K562 (cell line): Measurements from ENCODE around the gene SRPK2. TPM values are rescaled to one million over a fixed set of nuclear protein-coding genes. Genes with fewer than 3 reads are reported as not detected.

Experiments
- ATAC-seq: fragments of 200-7000 bp; cut with Tn5 transposase; 3 replicates; pipeline ENCODE4 v1.9.1; 2020; ENCODE audit warnings: moderate library complexity
- BruUV-seq: library from RNA; stranded (reverse); fragments of 400-500 nt; replicated peaks from 2 replicates; lab custom pipeline; 2021; lab: Mats Ljungman, UMichigan
- CTCF ChIA-PET: fragments of 300-600 bp; formaldehyde crosslinking; extraction: SDS; loops from one replicate; lab custom pipeline; 2021; ENCODE audit warnings: low intra/inter-chr PET ratio; lab: Yijun Ruan, JAX
- POLR2A ChIA-PET: fragments of 300-600, 350-650 bp; sonication (Branson Sonifier 250); formaldehyde crosslinking; extraction: SDS; loops from one replicate; lab custom pipeline; 2021; ENCODE audit warnings: antibody characterized with exemption, inconsistent platforms; lab: Yijun Ruan, JAX
- DNase-seq, 4 experiments: peaks; one replicate each; pipeline versions ENCODE4 v3.0.0 to v3.0.0-alpha.2; 2011 to 2018; ENCODE audit warnings: low spot score in 3 of 4, mixed read lengths in 3 of 4; ENCODE audit errors: extremely low read depth in 1 of 4
- FAIRE-seq: peaks from 2 replicates; lab custom pipeline; 2011; peaks lifted over from hg19 to GRCh38; lab: Jason Lieb, UNC
- H2AFZ ChIP-seq: 2 replicates; pipeline ENCODE4 v1.6.0; 2011; ENCODE audit warnings: low read depth, low read length, control low read depth, inconsistent platforms
- H3K27ac ChIP-seq: fragments of 200-600 bp; 3 replicates; pipeline ENCODE4 v1.8.0; 2011; ENCODE audit warnings: low read depth, mild to moderate bottlenecking, control low read depth, inconsistent platforms, low read length, moderate library complexity, mixed read lengths; ENCODE audit errors: extremely low read depth
- H3K27me3 ChIP-seq, 2 experiments: fragments of 300-600 bp in 1 of 2; 2 replicates in 1 of 2; 3 replicates in 1 of 2; pipeline versions ENCODE4 v1.6.0 to v1.8.0; 2011; ENCODE audit warnings: inconsistent platforms in 2 of 2, low read length in 2 of 2, mild to moderate bottlenecking in 1 of 2, mixed read lengths in 1 of 2, moderate library complexity in 1 of 2; ENCODE audit not compliant: control insufficient read depth in 2 of 2, insufficient read depth in 2 of 2
- H3K36me3 ChIP-seq: fragments of 300-600 bp; 3 replicates; pipeline ENCODE4 v1.8.0; 2011; ENCODE audit warnings: mild to moderate bottlenecking, low read length, inconsistent platforms; ENCODE audit not compliant: control insufficient read depth, insufficient read depth
- H3K4me1 ChIP-seq, 2 experiments: fragments of 200-600 bp in 1 of 2; replicated peaks in 1 of 2; 2 replicates in 1 of 2; 3 replicates in 1 of 2; pipeline versions ENCODE4 v1.5.1 to v1.8.0; 2011; ENCODE audit warnings: inconsistent platforms in 2 of 2, low read length in 2 of 2, mild to moderate bottlenecking in 1 of 2, mixed read lengths in 1 of 2, moderate library complexity in 1 of 2; ENCODE audit not compliant: control insufficient read depth in 2 of 2, insufficient read depth in 2 of 2
- H3K4me2 ChIP-seq: 2 replicates; pipeline ENCODE4 v1.6.1; 2011; ENCODE audit warnings: low read length, control low read depth, inconsistent platforms, mixed read lengths; ENCODE audit not compliant: insufficient read depth
- H3K4me3 ChIP-seq: fragments of 200-600 bp; sonication (generic), shearing (Covaris generic); 2 replicates; pipeline ENCODE4 v1.5.1; 2016; ENCODE audit warnings: control low read depth, inconsistent platforms
- H3K79me2 ChIP-seq: fragments of 200-600 bp; 3 replicates; pipeline ENCODE4 v1.8.0; 2011; ENCODE audit warnings: low read length, inconsistent platforms; ENCODE audit not compliant: control insufficient read depth, insufficient read depth
- H3K9ac ChIP-seq, 2 experiments: 2 replicates each; pipeline versions ENCODE4 v1.6.0 to v1.6.1; 2011; ENCODE audit warnings: low read depth in 2 of 2, low read length in 2 of 2, control low read depth in 1 of 2, inconsistent platforms in 1 of 2, mild to moderate bottlenecking in 1 of 2, mixed read lengths in 1 of 2; ENCODE audit not compliant: insufficient read depth in 1 of 2
- H3K9me1 ChIP-seq: one replicate; pipeline ENCODE4 v1.6.0; 2011; ENCODE audit warnings: inconsistent platforms, mild to moderate bottlenecking, low read length, moderate library complexity; ENCODE audit not compliant: control insufficient read depth, insufficient read depth
- H3K9me3 ChIP-seq: replicated peaks from 2 replicates; pipeline ENCODE4 v1.5.1; 2011; ENCODE audit warnings: low read depth, low read length, inconsistent platforms; ENCODE audit not compliant: control insufficient read depth, insufficient read depth
- H4K20me1 ChIP-seq: replicated peaks from 2 replicates; pipeline ENCODE4 v1.6.1; 2011; ENCODE audit warnings: low read length, inconsistent platforms, mixed read lengths; ENCODE audit not compliant: control insufficient read depth, insufficient read depth
- HOMEZ ChIP-seq: fragments of 250-450 bp; sonication (Bioruptor Pico); IDR thresholded peaks from 2 replicates; pipeline ENCODE4 v1.4.0; 2020; ENCODE audit warnings: mild to moderate bottlenecking, moderate library complexity
- KLF16 ChIP-seq: IDR thresholded peaks from 2 replicates; pipeline ENCODE4 v1.6.1; 2016; ENCODE audit warnings: antibody characterized with exemption
- POLR2A ChIP-seq: fragments of 450-650 bp; conservative IDR thresholded peaks from 2 replicates; pipeline ENCODE4 v1.6.1; 2016
- POLR3A ChIP-seq: IDR thresholded peaks from 2 replicates; pipeline ENCODE4 v1.6.1; 2011; ENCODE audit warnings: borderline replicate concordance, mild to moderate bottlenecking, moderate library complexity; ENCODE audit not compliant: insufficient read length, insufficient read depth; ENCODE audit errors: extremely low read depth
- SNIP1 ChIP-seq: fragments of 450-650 bp; IDR thresholded peaks from 2 replicates; pipeline ENCODE4 v1.7.1; 2017; ENCODE audit warnings: low read depth, mild to moderate bottlenecking
- XRCC4 ChIP-seq: IDR thresholded peaks from one replicate; pipeline ENCODE4 v1.6.1; 2011; ENCODE audit not compliant: insufficient read depth, insufficient read length; ENCODE audit errors: extremely low read depth
- ZNF311 ChIP-seq: fragments of 250-450 bp; sonication (Bioruptor Pico); IDR thresholded peaks from 2 replicates; pipeline ENCODE4 v1.4.0; 2020; ENCODE audit warnings: mild to moderate bottlenecking, moderate library complexity
- ZNF644 ChIP-seq: fragments of 200-800 bp; sonication (Bioruptor generic); IDR thresholded peaks from 2 replicates; pipeline ENCODE4 v1.6.1; 2016; ENCODE audit warnings: low read depth, missing genetic modification characterization, missing compliant biosample characterization
- WGBS: fragments of 100-300 bp; shearing (Covaris generic); methylation state at CpG from one replicate; pipeline ENCODE4 v1.1.6; 2016; ENCODE audit warnings: low coverage, mixed read lengths; ENCODE audit not compliant: insufficient coverage; ENCODE audit errors: missing lambda C conversion rate; 5-methylcytosine and 5-hydroxymethylcytosine counted together
- in situ Hi-C: fragments of 300-500 bp; cut with MboI; formaldehyde crosslinking; loops from 4 replicates; pipeline ENCODE4 v1.15.0; 2018; ENCODE audit warnings: inconsistent platforms, mixed read lengths
- intact Hi-C: fragments of 100-400 bp; cut with micrococcal nuclease; formaldehyde crosslinking; loops from 2 replicates; pipeline ENCODE4 v1.14.2; 2022
- polyA plus RNA-seq, 8 experiments: library from polyadenylated mRNA; depleted of rRNA in 4 of 8; stranded (reverse) in 5 of 8; unstranded in 3 of 8; fragments of >200 nt; fragmentation: Nextera tagmentation in 2 of 8; fragmentation: Illumina TruSeq in 1 of 8; extraction: Ambion mirVana in 2 of 8; extraction: Trizol in 1 of 8; gene quantifications; 2 replicates each; pipeline versions ENCODE4 v1.2.1 to v1.2.3, GENCODE V29; 2011 to 2014; ENCODE audit warnings: inconsistent platforms in 1 of 8, missing spikeins in 1 of 8
- total RNA-seq, 7 experiments: library from RNA; depleted of rRNA in 6 of 7; stranded (reverse); fragments of >200 nt in 6 of 7; fragmentation: Illumina TruSeq in 2 of 7; extraction: Trizol in 2 of 7; gene quantifications; 2 replicates each; pipeline versions ENCODE4 v1.2.1 to v1.2.3, GENCODE V29; 2011 to 2021; ENCODE audit warnings: low replicate concordance in 1 of 7

The SRPK2 gene
- total and polyA plus RNA-seq, 9 of the 15 experiments (the other 6 are each of a cell fraction or from before 2014, with no cell fraction given), result 21.5 to 44.7 (median 33.3) TPM

GRCh38 chr7:105163718-105164117, 225.0 kb downstream of the SRPK2 start:
- TF ChIP-seq HOMEZ (CRISPR knock-in tag) (no peak), SNIP1 (no peak), KLF16 (no peak), ZNF311 (no peak), XRCC4 (no peak), POLR3A (no peak), POLR2A (no peak), ZNF644 (no peak)
- TF ChIP-seq, all 486 proteins: peak for 0
- Histone ChIP-seq H4K20me1 (no peaks in the 10 kb centered on the region), H3K9ac (no peak overlapping the region), H3K4me3 (no peak overlapping the region), H3K27me3 (no peaks in the 10 kb centered on the region), H2AFZ (no peak overlapping the region), H3K36me3 (peaks cover 36% of the 10 kb centered on the region; the same call in 2 of the 3 replicates), H3K9me3 (no peaks in the 10 kb centered on the region), H3K4me1 (no peaks in the 10 kb centered on the region), H3K9me1 (no peaks in the 10 kb centered on the region), H3K79me2 (no peaks in the 10 kb centered on the region), H3K27ac (no peak overlapping the region), H3K4me2 (no peak overlapping the region)
- no peak for FAIRE-seq
- DNase-seq, result no peak
- 92% methylated on average over 8 of the region's 8 CpGs for WGBS
- intact Hi-C loops (no loop called here), in situ Hi-C loops (no loop called here)
- no peak for ATAC-seq
- BruUV-seq, result no TSS peak
- ChIA-PET POLR2A (no interaction called here), CTCF (no interaction called here)
